Measurements from ENCODE around the gene IL11.

GRCh38 chr19:55360902-55361301 lies 9.4 kb downstream of the IL11 start:
- TF ChIP-seq, protein P1, sequence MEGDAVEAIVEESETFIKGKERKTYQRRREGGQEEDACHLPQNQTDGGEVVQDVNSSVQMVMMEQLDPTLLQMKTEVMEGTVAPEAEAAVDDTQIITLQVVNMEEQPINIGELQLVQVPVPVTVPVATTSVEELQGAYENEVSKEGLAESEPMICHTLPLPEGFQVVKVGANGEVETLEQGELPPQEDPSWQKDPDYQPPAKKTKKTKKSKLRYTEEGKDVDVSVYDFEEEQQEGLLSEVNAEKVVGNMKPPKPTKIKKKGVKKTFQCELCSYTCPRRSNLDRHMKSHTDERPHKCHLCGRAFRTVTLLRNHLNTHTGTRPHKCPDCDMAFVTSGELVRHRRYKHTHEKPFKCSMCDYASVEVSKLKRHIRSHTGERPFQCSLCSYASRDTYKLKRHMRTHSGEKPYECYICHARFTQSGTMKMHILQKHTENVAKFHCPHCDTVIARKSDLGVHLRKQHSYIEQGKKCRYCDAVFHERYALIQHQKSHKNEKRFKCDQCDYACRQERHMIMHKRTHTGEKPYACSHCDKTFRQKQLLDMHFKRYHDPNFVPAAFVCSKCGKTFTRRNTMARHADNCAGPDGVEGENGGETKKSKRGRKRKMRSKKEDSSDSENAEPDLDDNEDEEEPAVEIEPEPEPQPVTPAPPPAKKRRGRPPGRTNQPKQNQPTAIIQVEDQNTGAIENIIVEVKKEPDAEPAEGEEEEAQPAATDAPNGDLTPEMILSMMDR (IDR thresholded peaks at IDR 0.05 in 8 of 11, conservative IDR thresholded peaks at IDR 0.05 in 3 of 11) = no peak
- no peak for TF ChIP-seq POLR2AphosphoS5 (IDR thresholded peaks at IDR 0.05)
